Esophagus squamous epithelium (tissue), 4 donors: ENCODE measurements around the gene PARP6.

Experiments
- CTCF ChIP-seq, 6 experiments: fragments of 450-650 bp in 4 of 6; fragments of 200-600 bp in 2 of 6; sonication (generic) in 2 of 6; IDR thresholded peaks; one replicate each; pipeline ENCODE4 v1.5.1; 2016 to 2019; ENCODE audit warnings: antibody characterized with exemption in 6 of 6, mild to moderate bottlenecking in 4 of 6, moderate library complexity in 4 of 6
- POLR2A ChIP-seq, 4 donors: fragments of 450-650 bp; IDR thresholded peaks; one replicate each; pipeline ENCODE4 v1.6.1; 2017; ENCODE audit warnings: antibody characterized with exemption in 4 of 4, mild to moderate bottlenecking in 4 of 4, moderate library complexity in 3 of 4

GRCh38 chr15:72312605-72313447, 40.5 kb upstream of the PARP6 start:
- peak; percentile 46 to 81 (median 69) for TF ChIP-seq CTCF (IDR thresholded peaks at IDR 0.05)
- no peak for TF ChIP-seq POLR2A (IDR thresholded peaks at IDR 0.05)
